ENCODE data around the gene CRYAB.

The CRYAB gene

GRCh38 chr11:111939836-111940604, 28.4 kb upstream of the CRYAB start:
- H3K4me3 ChIP-seq (ENCODE audit: low read depth, low read length) = no peak overlapping the region
- TF ChIP-seq CTCF (IDR thresholded peaks at IDR 0.05; ENCODE audit: control insufficient read depth, extremely low read depth, insufficient read depth) = no peak
- no peak for DNase-seq (ENCODE audit: low read depth)

GRCh38 chr11:111938687-111939160, 27.2 kb upstream of the CRYAB start:
- H3K4me3 ChIP-seq (ENCODE audit: low read depth, low read length) = no peak overlapping the region

DNA sequence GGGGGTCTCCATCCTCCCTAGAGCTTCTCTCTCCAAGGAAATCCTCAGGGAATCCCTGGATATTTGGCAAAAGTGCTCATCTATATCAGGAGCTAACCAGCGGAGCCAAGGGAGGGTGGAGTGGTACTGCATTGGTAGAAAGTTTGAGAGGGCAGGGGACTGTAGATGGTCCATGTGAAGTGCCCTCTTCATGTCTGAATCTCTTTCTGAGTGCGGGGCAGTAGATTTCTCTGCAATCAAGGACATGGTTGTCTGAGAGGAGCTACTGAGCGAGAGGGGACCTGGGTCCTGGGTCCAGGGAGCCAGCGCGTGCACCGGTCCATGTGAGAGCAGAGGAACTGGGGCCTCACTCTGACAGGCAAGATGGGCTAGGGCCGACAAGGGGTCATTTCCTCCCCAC, 26.3 kb upstream of the CRYAB start:
- TF ChIP-seq CTCF (IDR thresholded peaks at IDR 0.05; ENCODE audit: control insufficient read depth, extremely low read depth, insufficient read depth) = no peak
- H3K4me3 ChIP-seq (ENCODE audit: low read depth, low read length) = no peak overlapping the region; the same call in 1 of the 2 replicates
- no peak for DNase-seq (ENCODE audit: low read depth)

More at GRCh38 chr11:111938687-111939160, 27.2 kb upstream of the CRYAB start:
- no peak for DNase-seq (ENCODE audit: low read depth)
- TF ChIP-seq CTCF (IDR thresholded peaks at IDR 0.05; ENCODE audit: control insufficient read depth, extremely low read depth, insufficient read depth) = no peak

- peak overlapping the region; percentile 58 for H3K4me3 ChIP-seq (ENCODE audit: low read depth, low read length)
- no peak for DNase-seq (ENCODE audit: low read depth)
- TF ChIP-seq CTCF (IDR thresholded peaks at IDR 0.05; ENCODE audit: control insufficient read depth, extremely low read depth, insufficient read depth) = no peak
These were observed 25.8 kb upstream of the CRYAB start for GRCh38 chr11:111937461-111937769.

GRCh38 chr11:111936040-111936540, 24.5 kb upstream of the CRYAB start:
- no peak for DNase-seq (ENCODE audit: low read depth)
- TF ChIP-seq CTCF (IDR thresholded peaks at IDR 0.05; ENCODE audit: control insufficient read depth, extremely low read depth, insufficient read depth) = no peak
- peak overlapping the region; percentile 58 for H3K4me3 ChIP-seq (ENCODE audit: low read depth, low read length)

DNA sequence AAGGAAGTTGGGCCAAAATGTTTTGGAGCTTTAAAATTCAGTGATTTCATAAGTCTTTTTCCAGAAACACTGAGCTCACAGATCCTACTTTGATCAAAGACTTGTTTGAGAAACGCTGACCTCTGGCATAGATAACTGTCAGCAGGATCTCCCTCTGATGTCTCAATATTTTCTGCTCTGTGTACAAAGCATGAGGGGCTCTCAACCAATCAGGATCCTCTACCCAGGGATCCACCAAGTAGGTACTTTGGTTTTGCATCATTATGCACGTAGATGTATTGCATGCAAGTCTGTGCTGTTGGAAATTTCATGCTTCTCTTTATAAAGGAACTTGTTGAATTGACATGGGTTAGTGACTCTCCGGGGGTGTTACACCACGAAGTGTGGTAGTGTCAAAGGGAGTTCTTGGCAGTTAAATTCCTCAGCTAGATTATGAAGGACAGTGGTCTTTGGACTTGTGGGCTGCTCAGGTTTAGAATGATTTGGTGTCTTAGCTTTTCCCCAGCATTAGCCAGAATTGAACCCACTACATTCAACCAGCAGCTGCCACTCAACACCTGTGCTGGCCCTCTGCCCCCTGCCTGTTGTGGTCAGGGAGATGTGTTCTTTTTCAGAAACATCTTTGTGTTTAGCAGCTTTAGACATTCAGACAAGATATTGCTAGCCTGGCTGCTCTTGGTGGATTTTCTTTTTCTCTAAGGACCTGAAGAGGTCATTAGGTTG, 23.9 kb upstream of the CRYAB start:
- no peak for TF ChIP-seq CTCF (IDR thresholded peaks at IDR 0.05; ENCODE audit: control insufficient read depth, extremely low read depth, insufficient read depth)
- no peak for DNase-seq (ENCODE audit: low read depth)
- H3K4me3 ChIP-seq (ENCODE audit: low read depth, low read length) = no peak overlapping the region
